ENCODE results near the gene BRD3OS. TPM values are rescaled to one million over a fixed set of nuclear protein-coding genes. Genes with fewer than 3 reads are reported as not detected.

Gene BRD3OS
- total and polyA plus RNA-seq, 2 experiments from 2014 or later, result 9.2 to 16.0 TPM

DNA sequence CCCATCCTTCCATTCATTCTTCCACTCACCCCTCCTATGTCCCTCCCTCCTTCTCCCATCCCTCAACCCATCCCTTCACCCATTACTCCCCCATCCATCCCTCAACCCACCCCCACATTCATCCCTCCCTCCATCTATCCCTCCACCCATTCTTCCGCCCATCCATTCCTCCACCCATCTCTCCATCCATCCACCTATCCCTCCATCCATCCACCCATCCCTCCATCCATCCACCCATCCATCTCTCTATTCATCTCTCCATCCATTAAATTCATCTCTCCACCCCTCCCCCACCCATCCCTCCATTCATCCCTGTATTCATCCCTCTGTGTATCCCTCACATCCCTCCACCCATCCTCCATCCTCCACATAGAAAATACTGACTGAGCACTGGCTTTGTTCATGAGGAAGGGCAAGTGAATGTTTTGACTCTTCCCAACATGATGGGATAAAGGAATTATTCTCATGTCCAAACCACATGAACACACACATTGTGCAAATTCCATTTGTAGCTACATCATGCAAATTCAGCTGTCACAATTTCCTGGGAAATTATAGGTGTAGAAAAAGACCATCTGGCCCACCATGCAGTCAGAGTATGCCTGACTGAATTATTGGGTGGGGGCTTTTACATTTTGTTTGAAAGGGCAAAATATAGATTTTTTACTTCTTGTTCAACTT is 26.2 kb upstream of the BRD3OS start (continued):
- no peak for TF ChIP-seq CREB1 (CRISPR knock-in tag; IDR thresholded peaks at IDR 0.05; ENCODE audit: low read depth)

DNA sequence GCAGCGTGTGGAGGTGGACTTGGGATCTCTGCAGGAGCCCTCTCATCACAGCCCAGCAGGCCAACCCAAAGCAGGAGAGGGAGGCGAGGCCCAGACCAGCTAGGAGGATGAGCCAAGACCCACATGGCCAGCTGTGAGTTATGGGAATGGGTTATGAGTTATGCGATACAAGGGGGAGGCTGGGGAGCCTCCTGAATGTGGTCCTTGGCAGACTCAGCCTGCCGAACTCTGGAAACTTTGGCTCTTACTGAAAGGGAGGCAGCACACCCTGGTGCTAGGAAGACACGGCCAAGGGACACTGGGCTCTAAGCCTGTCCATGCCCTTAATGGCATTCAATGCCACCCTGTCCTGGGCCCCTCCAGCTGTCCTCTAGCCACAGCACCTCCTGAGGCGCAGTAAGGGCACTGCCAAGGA is 25.4 kb upstream of the BRD3OS start:
- H2AFZ ChIP-seq, result no peak overlapping the region
- ATAC-seq (no peak), DNase-seq (ENCODE audit: low spot score) (no peak)
- Mint-ChIP-seq H3K9me3 (peaks cover 5% of the 10 kb centered on the region), H3K4me1 (peaks cover 3% of the 10 kb centered on the region; the same call in 2 of the 3 replicates), H3K4me3 (no peak overlapping the region), H3K27me3 (ENCODE audit: insufficient read depth, low read depth, poor library complexity) (peaks cover 2% of the 10 kb centered on the region), H3K36me3 (ENCODE audit: low read depth) (no peaks in the 10 kb centered on the region), H3K27ac (no peak overlapping the region)
- no peaks in the 10 kb centered on the region; the same call in 1 of the 2 replicates for H4K20me1 ChIP-seq (replicated peaks; ENCODE audit: insufficient read depth)
- H3K27ac ChIP-seq (ENCODE audit: low read depth), result no peak overlapping the region
- H3K36me3 ChIP-seq (ENCODE audit: insufficient read depth), result no peaks in the 10 kb centered on the region
- no peaks in the 10 kb centered on the region for H3K9me2 ChIP-seq (ENCODE audit: insufficient read depth)
- H3K4me1 ChIP-seq (ENCODE audit: insufficient read depth), result no peaks in the 10 kb centered on the region
- no peaks in the 10 kb centered on the region for H3F3A ChIP-seq (replicated peaks; ENCODE audit: low read depth)
- no peaks in the 10 kb centered on the region for H3K27me3 ChIP-seq (ENCODE audit: insufficient read depth)
- TF ChIP-seq, protein P1, sequence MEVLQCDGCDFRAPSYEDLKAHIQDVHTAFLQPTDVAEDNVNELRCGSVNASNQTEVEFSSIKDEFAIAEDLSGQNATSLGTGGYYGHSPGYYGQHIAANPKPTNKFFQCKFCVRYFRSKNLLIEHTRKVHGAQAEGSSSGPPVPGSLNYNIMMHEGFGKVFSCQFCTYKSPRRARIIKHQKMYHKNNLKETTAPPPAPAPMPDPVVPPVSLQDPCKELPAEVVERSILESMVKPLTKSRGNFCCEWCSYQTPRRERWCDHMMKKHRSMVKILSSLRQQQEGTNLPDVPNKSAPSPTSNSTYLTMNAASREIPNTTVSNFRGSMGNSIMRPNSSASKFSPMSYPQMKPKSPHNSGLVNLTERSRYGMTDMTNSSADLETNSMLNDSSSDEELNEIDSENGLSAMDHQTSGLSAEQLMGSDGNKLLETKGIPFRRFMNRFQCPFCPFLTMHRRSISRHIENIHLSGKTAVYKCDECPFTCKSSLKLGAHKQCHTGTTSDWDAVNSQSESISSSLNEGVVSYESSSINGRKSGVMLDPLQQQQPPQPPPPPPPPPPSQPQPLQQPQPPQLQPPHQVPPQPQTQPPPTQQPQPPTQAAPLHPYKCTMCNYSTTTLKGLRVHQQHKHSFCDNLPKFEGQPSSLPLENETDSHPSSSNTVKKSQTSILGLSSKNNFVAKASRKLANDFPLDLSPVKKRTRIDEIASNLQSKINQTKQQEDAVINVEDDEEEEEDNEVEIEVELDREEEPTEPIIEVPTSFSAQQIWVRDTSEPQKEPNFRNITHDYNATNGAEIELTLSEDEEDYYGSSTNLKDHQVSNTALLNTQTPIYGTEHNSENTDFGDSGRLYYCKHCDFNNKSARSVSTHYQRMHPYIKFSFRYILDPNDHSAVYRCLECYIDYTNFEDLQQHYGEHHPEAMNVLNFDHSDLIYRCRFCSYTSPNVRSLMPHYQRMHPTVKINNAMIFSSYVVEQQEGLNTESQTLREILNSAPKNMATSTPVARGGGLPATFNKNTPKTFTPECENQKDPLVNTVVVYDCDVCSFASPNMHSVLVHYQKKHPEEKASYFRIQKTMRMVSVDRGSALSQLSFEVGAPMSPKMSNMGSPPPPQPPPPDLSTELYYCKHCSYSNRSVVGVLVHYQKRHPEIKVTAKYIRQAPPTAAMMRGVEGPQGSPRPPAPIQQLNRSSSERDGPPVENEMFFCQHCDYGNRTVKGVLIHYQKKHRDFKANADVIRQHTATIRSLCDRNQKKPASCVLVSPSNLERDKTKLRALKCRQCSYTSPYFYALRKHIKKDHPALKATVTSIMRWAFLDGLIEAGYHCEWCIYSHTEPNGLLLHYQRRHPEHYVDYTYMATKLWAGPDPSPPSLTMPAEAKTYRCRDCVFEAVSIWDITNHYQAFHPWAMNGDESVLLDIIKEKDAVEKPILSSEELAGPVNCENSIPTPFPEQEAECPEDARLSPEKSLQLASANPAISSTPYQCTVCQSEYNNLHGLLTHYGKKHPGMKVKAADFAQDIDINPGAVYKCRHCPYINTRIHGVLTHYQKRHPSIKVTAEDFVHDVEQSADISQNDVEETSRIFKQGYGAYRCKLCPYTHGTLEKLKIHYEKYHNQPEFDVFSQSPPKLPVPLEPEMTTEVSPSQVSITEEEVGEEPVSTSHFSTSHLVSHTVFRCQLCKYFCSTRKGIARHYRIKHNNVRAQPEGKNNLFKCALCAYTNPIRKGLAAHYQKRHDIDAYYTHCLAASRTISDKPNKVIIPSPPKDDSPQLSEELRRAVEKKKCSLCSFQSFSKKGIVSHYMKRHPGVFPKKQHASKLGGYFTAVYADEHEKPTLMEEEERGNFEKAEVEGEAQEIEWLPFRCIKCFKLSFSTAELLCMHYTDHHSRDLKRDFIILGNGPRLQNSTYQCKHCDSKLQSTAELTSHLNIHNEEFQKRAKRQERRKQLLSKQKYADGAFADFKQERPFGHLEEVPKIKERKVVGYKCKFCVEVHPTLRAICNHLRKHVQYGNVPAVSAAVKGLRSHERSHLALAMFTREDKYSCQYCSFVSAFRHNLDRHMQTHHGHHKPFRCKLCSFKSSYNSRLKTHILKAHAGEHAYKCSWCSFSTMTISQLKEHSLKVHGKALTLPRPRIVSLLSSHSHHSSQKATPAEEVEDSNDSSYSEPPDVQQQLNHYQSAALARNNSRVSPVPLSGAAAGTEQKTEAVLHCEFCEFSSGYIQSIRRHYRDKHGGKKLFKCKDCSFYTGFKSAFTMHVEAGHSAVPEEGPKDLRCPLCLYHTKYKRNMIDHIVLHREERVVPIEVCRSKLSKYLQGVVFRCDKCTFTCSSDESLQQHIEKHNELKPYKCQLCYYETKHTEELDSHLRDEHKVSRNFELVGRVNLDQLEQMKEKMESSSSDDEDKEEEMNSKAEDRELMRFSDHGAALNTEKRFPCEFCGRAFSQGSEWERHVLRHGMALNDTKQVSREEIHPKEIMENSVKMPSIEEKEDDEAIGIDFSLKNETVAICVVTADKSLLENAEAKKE (CRISPR knock-in tag; IDR thresholded peaks at IDR 0.05), result no peak
- TF ChIP-seq NANOG (IDR thresholded peaks at IDR 0.05; ENCODE audit: borderline replicate concordance), result no peak
- TF ChIP-seq, protein P2, sequence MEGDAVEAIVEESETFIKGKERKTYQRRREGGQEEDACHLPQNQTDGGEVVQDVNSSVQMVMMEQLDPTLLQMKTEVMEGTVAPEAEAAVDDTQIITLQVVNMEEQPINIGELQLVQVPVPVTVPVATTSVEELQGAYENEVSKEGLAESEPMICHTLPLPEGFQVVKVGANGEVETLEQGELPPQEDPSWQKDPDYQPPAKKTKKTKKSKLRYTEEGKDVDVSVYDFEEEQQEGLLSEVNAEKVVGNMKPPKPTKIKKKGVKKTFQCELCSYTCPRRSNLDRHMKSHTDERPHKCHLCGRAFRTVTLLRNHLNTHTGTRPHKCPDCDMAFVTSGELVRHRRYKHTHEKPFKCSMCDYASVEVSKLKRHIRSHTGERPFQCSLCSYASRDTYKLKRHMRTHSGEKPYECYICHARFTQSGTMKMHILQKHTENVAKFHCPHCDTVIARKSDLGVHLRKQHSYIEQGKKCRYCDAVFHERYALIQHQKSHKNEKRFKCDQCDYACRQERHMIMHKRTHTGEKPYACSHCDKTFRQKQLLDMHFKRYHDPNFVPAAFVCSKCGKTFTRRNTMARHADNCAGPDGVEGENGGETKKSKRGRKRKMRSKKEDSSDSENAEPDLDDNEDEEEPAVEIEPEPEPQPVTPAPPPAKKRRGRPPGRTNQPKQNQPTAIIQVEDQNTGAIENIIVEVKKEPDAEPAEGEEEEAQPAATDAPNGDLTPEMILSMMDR (conservative IDR thresholded peaks at IDR 0.05; ENCODE audit: low read depth in 2 of 2), result peak in 1 of 2 experiments; percentile 23; a peak in 1 of 4 replicates
- no peak overlapping the region for H3K4me3 ChIP-seq
- no peak overlapping the region for H3K4me2 ChIP-seq
- no peaks in the 10 kb centered on the region for H3K79me2 ChIP-seq (replicated peaks; ENCODE audit: insufficient read depth)
